OCI-M1 (cell line): ENCODE measurements around the gene CDKN2B-AS1.
A peak's percentile ranks its signal among the peaks of the same experiment; 100 is the strongest.
"Not testable (repeated sequence)": the region's sequence is repeated elsewhere in the genome, so short reads cannot be mapped to it uniquely, and the experiment has no call there.

Source experiments
- DNase-seq: peaks from one replicate; lab custom pipeline; 2025; lab: John Stamatoyannopoulos, UW

CDKN2B-AS1 gene

DNA sequence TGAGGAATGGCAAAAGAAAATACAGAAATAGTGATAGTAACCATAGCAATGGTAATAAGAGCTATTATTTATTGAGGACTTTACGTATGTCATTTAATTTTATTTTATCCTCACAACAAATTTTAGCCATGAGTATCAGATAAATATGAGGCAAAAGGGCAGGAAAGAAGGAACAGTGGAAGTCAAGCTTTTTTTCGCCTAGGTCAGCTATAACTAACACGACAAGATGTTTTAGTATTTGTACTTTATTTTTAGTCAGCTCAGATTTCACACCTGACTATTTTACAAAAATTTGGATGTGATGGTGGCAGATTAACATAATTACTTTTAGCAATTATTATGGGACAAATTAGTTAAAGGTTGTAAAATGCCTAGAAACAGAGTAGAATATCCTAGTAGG, 49.3 kb downstream of the CDKN2B-AS1 start:
- no peak for DNase-seq

DNA sequence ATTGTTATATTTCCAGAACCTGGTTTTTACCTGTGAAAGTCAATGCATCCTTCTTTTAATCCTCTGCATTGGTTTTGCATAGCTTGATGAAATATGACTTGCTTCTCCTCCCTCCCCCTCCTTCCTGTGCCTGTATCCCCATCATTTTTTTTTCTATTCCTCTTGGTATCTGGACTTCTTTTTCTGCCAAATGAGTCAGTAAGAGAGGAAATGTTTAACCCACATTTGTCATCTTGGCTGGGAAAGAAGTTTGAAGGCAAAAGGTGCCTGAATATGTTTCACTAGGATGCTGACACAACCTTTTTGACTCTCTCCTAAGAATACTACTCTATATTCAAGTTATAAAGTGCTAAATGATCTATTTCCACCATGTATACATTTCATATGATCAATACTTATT, 50.0 kb downstream of the CDKN2B-AS1 start:
- no peak for DNase-seq

DNA sequence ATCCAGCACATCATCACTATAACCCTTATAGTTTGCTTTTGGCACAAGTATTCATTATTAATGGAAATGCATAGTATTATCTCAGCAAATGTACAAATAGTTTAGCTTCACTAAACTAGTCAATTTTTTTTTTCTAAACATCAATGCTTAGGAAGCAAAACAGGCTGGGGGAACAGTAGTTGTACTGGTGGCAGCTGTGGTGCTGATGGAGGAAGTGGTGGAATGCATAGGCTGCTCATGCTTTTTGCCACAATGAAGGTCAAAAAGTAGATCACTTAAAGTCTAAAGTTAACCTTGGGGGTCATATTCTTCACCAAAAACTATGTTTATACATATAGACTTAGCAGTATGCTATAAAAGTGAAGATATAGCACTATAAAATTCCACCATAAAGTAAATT, 50.8 kb downstream of the CDKN2B-AS1 start:
- no peak for DNase-seq

DNA sequence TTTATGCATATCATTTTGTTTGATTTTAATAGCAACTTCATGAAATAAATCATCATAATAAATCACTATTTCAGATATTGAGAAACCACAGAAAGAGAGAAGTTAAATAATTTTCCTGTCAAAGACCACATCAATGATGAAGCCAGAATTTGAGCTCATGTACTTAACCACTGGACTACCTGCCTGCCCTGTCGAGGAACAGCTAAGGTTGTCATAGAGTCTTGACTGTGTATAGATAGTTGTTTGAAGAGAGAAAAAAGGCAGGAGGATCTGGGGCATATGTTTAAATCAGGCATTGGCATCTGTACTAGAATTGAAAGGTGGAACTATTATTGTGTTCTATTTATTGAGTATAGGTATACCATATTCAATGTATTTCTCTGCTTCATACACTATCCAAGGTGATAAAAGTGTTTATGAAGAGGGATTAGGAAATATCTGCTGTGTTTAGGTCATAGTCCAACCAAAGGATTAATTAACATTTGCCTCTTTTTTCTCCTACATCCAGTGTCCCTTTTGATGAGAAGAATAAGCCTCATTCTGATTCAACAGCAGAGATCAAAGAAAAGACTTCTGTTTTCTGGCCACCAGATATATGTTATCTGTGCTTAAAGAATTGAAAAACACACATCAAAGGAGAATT, 51.8 kb downstream of the CDKN2B-AS1 start:
- no peak for DNase-seq

DNA sequence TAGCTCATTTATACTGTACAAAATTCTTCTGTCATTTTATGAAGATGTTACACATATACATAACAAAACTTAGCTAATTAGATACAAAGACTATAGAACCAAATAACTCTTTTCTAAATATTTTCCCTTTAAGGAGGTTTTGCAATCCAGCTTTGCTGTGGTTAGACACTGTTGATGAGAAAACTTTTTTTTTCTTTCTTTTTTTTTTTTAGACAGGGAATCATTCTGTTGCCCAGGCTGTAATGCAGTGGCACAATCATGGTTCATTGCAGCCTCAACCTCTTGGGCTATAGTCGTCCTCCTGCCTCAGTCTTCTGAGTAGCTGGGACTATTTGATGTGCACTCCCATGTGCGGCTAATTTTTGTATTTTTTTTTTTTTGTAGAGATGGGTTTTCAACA, 53.0 kb downstream of the CDKN2B-AS1 start:
- DNase-seq, result no peak

DNA sequence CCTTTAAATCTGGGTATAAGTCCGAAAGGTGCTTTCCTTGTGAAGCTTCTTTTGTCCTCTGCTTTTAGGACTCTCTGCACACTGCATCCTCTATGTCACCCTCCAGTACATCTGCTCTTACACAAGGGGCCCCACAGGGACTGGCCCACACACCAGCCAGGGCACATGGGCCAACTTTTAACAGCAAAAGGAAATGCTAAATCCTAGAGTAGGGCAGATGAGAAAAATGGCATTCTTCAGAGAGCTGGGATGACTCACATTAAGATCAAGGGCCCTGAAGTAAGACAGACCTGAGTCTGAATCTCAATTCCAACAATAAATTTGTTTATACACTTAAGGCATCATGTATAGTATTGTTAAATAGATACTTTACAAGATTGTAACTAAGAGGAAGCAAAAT, 54.8 kb downstream of the CDKN2B-AS1 start:
- DNase-seq, result no peak

DNA sequence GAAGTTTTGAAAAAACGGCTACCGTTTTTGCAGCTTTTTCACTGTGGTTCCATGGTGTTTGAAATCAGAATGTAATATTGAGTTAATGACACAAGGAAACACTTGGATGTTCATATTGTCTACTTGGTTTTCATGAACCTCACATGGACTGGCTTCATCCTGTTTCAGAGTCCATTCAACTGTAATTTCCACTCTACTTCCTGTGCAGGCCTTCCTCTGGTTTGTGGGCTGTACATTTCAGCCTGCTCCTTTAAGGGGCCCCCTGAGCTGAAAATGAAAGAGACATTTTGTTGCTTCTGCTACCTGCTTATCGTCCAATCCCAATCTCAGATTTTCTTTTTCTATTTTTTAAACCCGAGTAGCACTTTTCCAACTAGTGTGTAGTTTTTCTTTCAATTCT, 56.3 kb downstream of the CDKN2B-AS1 start:
- peak; percentile 42 for DNase-seq

DNA sequence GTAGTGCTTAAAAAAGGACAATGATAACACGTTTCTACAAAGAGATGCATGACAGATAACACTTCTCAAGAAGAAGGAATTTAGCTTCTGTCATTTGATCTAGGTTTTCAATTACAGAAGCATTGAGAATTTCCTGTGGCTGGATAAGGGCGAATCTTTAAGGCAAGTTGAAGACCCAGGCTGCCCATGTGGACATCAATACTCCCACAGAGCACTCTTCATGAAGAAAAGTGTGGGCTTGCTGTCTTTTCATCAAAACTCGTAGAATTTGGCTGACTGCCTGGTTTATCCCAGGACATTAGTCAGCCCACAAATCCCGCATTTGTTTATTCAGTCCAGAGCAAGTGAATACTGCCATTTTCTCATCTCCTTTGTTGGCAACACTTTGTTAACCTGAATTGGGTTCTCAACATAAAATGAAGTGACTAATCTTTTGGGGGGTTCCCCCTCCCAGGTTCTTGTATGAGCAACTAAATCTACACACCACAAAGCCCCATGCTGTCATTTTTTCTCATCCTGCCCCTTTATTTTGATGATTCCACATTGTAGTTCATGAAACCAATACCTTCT, 57.9 kb downstream of the CDKN2B-AS1 start:
- DNase-seq, result no peak

DNA sequence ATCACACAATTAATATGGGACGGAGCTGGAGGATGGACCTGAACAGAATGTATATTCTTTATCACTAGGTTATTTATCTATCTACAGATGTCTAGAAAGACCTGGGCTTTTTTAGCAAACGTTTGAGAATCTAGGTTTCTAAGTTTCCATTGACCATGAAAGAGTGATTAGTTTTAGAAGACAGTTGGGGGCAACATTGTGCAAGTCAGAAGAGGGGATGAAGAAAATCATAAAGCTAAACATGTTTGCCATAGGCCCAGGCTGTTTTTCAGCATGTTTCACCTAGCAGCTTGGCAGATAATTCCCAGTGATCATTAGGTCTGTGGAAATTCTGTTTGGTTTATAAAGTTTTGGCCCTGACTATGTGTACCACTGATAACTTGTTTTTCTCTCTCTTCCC, 58.6 kb downstream of the CDKN2B-AS1 start:
- no peak for DNase-seq

DNA sequence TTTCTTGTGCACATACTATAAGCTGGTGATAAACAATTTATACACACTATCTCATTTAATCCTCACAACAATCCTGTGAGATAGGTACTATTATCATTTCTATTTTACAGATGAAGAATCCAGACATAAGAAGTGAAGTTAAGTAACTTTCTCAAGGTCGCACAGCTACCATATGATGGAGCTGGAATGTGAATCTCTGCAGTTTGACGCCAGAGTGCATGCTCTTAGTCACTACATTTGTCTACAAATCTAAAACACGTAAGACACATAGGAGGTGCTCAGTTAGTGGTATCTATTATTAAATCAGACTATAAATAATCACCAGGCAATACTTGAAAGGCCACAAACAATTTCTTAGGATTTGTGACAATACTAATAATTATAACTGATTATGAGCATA, 59.5 kb downstream of the CDKN2B-AS1 start:
- DNase-seq, result no peak

DNA sequence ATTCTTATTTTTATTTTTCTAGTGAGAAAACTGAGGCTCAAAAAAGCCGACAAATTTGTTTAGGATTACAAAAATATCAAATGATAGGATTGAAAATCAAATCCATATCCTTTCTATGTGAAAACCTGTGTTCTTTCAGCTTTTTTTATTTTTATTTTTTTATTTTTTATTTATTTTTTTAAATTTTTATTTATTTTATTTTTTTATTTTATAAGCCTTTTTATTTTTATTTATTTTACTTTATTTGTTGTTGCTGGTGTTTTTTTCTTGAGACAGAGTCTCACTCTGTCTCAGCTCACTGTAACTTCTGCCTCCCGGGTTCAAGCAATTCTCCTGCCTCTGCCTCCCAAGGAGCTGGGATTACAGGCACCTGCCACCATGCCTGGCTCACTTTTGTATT, 59.9 kb downstream of the CDKN2B-AS1 start:
- no peak for DNase-seq

DNA sequence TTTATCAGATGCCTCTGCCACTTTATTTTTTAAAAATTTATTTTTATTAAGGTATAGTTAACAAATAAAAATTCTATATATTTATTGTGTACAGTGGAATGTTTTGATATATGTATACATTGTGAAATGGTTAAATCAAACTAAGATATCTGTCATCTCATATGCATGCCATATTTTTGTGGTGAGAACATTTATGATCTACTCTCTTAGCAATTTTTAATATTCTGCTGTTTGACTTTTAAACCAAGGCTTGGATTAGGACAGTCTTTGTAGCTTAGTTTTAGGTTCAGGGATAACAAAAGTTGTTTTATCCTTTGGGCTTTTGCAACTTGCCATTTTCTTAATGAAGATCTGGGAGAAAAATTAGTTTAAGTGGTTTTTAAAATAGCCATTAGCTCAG, 60.5 kb downstream of the CDKN2B-AS1 start:
- no peak for DNase-seq

DNA sequence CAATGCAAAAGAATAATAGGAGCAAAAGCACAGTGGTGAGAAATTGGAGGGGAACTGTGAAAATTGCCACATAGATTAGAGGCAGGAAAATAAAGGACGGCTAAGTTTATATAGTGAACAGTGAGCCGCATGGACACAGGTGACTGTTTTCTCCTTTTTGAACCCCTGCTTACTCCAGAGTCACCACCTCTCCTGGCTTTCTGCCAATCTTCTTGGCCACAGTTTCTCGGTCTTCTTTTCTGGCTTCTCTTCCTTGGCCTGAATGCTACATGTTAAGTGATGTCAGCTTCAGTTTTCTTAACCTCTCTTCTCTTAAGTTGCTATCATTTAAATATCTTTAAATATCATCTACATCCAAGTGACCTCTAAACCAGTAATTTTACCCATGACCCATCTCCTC, 61.8 kb downstream of the CDKN2B-AS1 start:
- DNase-seq, result no peak

DNA sequence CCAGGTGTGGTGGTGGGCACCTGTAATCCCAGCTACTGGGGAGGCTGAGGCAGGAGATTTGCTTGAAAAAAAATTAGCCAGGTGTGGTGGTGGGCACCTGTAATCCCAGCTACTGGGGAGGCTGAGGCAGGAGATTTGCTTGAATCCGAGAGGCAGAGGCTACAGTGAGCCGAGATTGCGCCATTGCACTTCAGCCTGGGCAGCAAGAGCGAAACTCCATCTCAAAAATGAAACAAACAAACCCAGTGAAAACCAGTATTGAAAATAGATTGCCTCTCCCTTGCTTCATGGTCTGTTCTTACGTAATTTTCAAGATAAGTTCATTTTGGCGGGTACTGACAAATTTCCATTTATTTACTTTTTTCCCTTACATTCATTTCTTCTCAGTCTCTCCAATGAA, 63.4 kb downstream of the CDKN2B-AS1 start:
- not testable (repeated sequence) for DNase-seq

DNA sequence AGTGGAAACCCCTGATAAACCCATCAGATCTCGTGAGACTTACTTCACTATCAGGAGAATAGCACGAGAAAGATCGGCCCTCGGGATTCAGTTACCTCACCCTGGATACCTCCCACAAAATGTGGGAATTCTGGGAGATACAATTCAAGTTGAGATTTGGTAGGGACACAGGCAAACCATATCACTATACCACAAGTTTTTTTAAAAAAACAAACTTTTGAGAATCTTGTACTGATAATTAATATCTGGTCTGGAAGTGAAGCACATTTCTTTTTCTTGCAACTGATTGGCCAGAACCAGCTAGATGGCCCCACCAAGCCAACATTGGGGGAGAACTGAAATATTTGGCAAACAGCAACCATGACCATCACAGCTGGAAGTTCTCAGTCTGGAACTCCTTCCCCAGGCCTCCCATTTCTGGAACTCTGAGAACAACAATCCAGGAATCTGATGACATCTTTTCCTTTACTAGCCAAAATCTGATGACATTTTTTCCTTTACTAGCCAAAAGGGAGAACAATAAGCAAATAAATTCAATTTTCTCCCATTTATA, 66.3 kb downstream of the CDKN2B-AS1 start:
- DNase-seq, result no peak

DNA sequence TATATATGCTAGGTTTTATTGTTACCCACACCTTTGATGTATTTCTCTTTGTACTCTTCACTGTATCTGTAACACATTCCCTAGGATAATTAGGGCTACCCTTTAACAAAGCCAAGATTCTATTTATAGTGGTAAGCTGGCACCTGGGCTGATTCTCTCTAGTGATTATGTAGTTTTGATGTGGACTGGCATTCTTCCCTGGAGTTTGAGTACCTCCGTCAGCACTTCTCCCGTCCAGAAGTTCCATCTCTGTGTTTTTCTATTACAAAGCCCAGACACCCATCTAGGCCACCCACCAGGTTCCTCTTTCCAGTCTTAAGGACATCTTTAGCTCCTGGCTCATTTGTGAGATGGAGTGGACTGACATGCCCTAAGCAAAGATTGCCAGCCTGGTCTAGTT, 70.4 kb downstream of the CDKN2B-AS1 start:
- no peak for DNase-seq

DNA sequence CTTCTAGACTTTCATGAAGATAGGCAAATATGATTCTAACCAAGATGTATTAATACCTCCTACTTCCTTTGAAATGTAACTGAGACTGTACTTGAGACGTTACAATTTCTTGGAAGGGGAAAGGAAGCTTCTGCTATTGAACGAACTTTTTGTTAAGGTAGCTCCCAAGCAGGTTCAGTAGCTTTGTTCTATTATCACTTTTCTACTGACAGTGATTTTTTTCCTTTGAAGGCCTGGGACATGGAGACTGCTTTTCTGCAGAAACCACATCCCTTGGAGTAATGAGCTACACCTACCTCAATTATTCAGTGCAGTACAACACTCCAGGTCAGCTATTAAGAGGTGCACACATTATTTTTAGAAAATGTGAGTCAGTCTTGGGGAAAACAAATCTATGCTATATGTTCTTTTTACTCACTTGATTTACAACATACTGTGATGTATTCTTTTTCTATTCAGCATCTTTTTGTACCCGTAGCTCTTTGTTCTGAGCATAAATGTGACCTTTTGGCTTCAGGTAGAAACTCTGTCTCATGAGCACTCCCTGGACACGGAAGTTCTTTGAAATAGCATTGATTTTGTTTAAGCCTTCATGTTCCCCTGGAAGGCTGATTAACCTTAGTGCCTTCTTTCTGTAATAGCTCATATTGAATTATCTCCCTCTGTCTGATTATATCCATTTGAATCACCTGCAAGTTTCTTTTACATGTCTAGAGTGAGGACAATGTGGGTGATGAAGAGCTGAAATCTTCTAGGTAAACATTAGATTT, 71.0 kb downstream of the CDKN2B-AS1 start:
- no peak for DNase-seq

DNA sequence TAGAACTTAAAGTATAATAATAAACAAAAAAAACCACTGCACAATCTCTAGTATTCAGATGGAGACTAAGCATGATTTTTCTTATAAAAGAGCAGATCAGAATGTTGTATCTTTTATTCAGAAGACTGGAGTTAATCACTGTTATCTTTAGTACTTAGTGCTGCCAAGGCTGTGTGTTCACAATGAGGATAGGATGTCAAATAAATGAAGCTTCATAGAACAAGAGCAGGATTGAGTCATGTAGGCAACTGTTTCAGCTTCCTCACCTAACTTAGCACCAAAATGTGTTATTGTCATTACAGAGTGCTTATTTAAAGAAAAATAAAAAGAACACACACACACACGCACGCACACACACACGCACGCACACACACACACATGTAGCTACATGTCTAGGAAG, 72.6 kb downstream of the CDKN2B-AS1 start:
- no peak for DNase-seq

DNA sequence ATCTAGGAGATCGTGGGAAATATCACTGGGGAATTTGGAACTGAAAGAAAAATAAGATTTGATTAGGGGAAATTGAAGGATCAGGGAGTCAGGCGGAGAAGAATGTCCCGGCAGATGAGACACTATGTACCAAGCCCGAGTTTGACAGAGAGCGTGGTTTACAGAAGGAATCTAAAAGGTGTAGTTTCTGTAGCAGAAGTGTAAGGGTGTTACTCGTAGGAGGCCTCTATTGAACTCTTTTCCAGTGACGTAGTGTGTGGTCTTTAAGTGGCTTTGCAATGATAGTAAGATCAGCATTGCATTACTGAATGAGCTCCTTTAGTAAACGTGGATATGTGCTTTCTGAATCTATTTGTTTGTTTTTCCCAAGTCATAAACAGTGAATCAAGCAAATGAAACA, 73.8 kb downstream of the CDKN2B-AS1 start:
- DNase-seq, result no peak

DNA sequence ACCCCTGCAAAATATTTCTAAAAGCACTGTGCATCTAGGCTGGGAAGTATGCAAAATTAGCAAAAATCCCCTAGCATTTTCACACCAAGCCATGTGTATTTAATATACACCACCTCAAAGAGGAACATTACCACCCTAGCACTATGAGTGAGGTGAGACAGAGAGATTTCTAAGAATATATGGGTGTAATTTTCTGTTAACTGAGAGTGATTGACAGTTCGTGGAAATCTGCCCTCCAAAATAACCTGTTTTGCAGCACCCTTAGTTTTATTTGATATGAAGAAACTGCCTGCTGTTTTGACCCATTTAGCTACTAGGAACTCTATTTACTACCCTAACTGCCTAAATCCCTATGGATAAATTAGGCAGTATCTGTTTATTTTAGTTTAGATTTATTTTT, 78.8 kb downstream of the CDKN2B-AS1 start:
- peak; percentile 62 for DNase-seq

DNA sequence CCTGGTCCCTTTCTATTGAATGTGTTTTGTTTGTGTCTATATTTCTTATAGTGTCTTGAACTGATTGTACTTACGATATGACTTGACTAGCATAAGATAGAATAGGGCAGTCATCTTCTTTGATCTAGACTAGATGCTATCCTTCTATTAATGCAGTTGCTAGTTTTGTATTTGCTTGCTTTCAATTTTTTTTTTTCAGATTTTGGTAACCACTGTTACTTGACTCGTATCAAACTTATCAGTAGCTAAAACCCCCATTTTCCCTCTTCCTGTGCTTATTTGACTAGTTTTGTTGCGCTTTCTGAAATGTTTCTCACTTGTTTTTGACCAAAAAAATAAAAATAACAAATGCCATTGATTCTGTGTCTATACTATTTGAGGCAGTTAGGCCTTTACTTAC, 83.5 kb downstream of the CDKN2B-AS1 start:
- DNase-seq, result no peak

DNA sequence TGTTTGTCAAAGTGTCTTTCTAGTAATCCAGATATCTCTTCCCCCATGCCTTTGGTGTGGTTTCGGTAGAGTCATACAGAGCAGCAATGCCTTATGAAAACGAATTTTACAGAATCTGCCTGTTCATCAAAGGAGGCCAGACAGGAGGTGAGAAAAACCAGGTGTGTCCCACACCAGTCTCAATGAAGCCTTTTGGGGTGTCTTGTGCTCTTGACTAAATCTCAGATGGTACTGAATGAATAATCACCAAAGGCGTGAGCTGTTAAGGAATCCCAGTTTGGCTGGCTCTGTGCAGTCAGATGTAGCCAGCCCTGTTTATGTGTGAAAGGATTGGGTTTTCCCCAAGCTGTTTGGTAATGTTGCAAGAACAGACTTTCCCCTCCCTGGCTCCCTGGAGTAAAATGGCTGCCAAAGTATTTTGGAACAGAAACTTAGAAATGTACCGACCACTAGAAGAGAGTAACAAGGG, 85.3 kb downstream of the CDKN2B-AS1 start:
- DNase-seq, result no peak
